ENCODE results near the gene OR10H5.
A peak's percentile ranks its signal among the peaks of the same experiment; 100 is the strongest.
"Not testable (repeated sequence)": the region's sequence is repeated elsewhere in the genome, so short reads cannot be mapped to it uniquely, and the experiment has no call there.

The OR10H5 gene

DNA sequence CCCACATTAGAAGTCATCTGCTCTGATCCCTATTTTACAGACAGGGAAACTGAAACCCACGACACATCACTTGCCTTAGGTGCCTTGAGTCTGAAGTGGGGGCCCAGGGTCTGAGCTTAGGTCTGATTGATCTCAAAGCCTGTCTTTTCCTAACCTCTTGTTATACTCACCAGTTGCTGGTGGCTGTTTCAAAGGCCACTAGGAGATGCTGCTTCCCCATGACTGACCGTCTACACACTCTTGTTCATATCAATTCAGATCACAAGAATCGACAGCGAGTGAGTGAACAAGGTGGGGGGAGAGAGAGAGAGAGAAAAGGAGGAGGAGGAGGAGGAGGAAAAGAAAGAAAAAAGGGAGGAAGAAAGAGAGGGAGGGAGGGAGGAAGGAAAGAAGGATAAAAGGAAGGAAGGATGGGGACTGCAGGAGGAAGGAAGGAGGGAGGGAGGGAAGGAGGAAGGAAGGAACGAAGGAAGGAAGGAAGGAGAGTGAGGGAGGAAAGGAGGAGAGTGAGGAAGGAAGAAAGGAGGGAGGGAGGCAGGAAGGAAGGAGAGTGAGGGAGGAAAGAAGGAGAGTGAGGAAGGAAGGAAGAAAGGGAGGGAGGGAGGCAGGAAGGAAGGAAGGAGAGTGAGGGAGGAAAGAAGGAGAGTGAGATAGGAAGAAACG, 24.7 kb downstream of the OR10H5 start:
- no peak for DNase-seq

DNA sequence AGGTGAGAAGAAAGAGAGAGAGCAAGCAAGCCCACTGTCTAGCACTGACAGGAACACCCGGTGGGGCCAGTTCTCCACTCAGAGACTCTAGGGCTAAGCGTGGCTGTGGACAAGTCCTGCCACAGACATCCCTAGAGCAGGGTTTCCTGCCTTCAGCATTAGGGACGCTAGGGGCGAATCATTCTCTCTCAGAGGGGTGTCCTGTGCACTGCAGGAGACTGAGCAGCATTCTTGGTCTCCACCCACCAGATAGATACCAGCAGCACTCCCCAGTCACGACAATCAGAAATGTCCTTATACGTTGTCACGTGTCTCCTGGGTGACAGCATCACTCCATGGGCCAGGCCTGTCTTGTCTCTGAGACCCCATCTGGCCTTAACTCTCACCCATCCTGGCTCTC, 26.5 kb downstream of the OR10H5 start:
- DNase-seq = no peak

DNA sequence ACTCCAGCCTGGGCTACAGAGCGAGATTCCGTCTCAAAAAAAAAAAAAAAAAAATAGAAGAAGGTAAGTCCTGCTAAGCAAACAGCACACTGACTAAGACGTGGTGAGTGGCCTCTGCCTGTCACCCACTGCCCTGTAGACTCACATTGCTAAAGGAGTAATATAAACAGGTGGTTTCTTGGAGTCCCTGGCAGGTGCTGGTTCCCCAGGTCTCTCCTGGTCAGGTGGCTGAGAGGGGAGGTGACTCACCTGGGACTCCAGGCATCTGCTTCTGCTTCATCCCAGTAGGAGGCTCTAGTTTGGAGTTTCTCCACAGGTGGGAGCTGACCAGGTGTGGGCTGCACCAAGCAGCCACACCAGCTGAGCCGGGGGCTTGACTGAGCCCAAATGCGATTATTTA, 27.8 kb downstream of the OR10H5 start, which contains the start of gene OR10H1:
Gene OR10H1, minus strand, starts transcription at position 359 of the 400 bp plus-strand sequence. CDS start 7,627 bp downstream, outside the sequence.
- DNase-seq = no peak

DNA sequence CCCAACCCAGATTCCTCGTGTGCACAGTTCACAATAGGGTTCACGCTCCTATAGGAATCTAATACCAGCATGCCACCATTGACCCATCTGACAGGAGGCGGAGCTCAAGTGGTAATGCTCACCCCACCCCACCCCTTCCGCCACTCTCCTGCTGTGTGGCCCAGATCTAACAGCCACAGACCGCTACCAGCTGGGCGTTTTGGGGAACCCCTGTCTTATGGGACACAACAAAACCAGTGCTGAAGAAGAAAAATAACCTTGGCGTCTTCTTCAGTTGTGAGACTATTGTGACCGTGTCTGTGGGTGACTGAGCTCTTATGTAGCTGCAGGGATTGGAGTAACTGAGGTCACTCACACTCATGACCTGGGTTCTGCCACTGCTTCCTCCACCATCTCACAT, 33.2 kb downstream of the OR10H5 start:
- DNase-seq = no peak

DNA sequence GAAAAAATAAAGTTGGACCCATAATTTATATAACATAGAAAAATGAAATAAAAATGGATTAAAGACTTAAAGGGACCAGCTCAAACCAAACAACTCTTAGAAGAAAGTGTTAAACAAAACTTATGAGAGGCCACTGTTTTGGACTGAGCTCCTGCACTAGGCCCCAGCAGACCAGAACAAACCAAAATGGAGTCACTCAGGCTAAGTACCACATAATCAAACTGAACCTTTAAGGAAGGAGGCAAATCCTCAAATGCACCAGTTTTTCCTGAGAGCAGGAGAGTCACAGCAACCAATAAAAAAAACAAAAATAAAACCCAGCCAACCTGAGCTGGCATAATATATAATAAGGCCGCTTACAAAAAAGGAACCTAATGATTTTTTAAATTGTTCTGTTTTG, 38.3 kb downstream of the OR10H5 start:
- DNase-seq = no peak

DNA sequence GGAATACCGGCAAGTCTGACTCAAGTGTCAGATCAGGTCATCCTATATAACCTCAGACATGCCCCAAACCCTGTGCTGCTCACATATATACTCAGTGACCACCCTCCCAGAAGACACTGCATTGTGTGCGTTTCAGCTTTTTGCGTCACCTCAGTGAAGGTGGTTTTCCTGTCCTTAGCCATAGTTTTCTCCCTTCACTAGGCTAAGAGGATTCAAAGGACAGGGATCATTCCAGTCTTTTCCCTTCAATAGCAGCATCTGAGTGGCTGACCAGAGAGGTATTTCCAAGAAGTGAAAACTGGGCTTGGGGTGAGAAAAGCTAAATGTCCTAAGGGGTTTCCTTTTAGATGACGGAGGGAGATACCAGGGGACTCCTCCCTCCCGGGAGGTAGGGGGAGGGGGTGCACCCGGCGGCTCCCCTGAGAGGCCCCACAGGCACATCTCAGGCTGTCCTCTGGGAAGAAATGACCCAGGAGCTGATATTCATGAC, 40.7 kb downstream of the OR10H5 start:
- DNase-seq = no peak

DNA sequence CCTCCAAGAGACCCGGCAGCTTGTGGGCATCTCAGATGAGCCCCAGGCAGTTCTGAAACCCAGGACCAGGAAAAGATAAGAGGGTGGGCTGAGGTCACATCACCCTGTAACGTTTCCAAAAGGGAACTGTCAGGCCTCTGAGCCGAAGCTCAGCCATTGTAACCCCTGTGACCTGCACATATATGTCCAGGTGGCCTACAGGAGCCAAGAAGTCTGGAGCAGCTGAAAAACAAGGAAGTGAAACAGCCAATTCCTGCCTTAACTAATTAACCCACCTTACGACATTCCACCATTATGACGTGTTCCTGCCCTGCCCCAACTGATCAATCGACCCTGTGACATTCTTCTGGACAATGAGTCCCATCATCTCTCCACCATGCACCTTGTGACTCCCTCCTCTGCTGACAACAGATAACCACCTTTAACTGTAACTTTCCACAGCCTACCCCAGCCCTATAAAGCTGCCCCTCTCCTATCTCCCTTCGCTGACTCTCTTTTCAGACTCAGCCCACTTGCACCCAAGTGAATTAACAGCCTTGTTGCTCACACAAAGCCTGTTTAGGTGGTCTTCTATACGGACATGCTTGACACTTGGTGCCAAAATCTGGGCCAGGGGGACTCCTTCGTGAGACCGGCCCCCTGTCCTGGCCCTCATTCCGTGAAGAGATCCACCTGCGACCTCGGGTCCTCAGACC, 41.3 kb downstream of the OR10H5 start:
- not testable (repeated sequence) for DNase-seq

DNA sequence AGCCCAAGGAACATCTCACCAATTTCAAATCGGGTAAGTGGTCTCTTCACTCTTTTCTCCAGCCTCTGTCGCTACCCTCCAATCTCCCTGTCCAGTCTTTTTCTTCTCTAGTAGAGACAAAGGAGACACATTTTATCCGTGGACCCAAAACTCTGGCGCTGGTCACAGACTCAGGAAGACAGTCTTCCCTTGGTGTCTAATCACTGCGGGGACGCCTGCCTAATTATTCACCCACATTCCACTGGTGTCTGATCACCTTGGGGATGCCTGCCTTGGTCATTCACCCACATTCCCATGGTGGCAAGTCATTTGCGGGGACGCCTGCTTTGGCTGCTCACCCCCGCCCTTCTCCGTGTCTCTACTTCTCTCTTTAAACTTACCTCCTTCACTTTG, 41.8 kb downstream of the OR10H5 start:
- no peak for DNase-seq

DNA sequence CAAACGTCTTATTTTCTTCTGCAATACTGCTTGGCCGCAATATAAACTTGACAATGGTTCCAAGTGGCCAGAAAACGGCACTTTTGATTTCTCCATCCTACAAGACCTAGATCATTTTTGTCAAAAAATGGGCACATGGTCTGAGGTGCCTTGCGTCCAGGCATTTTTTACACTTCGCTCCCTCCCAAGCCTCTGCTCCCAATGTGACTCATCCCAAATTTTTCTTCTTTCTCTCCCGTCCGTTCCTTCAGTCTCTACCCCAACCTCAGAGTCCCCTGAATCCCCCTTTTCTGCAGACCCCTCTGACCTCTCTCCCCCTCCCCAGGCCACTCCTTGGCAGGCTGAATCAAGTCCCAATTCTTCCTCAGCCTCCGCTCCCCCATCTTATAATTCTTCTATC, 42.3 kb downstream of the OR10H5 start:
- no peak for DNase-seq

DNA sequence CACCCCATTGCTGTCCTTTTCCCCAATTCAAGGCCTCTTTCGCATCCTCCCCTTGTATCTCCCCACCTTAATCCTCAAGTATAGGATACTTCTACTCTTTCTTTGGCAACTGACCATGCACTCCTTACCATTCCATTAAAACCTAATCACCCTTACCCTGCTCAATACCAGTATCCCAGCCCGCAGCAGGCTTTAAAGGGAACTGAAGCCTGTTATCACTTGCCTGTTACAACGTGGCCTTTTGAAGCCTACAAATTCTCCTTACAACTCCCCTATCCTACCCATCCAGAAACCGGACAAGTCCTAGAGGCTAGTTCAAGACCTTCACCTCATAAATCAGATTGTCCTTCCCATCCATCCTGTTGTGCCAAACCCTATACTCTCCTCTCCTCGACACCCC, 44.2 kb downstream of the OR10H5 start:
- DNase-seq = no peak

DNA sequence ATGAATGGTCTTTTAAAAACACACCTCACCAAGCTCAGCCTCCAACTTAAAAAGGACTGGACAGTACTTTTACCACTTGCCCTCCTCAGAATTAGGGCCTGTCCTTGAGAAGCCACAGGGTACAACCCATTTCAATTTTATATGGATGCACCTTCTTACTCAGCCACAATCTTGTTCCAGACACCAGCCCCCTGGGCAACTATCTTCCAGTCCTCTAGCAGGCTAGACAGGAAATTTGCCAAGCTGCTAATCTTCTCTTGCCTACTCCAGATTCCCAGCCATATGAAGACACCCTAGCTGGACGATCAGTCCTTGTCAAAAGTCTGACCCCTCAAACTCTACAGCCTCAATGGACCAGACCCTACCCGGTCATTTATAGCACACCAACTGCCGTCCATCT, 46.8 kb downstream of the OR10H5 start:
- DNase-seq = not testable (repeated sequence)

DNA sequence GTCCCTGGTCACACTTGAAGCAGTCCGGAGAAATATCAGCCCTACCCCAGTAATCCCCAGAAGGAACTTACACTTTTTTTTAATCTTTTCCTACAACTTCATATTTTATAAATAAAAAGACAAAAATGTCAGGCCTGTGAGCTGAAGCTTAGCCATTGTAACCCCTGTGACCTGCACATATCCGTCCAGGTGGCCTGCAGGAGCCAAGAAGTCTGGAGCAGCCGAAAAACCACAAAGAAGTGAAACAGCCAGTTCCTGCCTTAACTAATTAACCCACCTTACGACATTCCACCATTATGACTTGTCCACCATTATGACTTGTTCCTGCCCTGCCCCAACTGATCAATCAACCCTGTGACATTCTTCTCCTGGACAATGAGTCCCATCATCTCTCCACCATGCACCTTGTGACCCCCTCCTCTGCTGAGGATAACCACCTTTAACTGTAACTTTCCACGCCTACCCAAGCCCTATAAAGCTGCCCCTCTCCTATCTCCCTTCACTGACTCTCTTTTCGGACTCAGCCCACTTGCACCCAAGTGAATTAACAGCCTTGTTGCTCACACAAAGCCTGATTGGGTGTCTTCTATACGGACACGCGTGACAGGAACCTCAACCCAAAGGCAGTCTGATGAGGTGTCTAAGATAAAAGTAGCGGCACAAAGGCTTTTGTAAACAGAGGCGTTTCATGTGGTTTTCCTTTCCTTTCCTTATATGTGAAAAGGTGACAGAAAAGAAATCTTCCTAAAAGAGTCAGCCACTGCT, 48.3 kb downstream of the OR10H5 start:
- DNase-seq = peak; percentile 80

DNA sequence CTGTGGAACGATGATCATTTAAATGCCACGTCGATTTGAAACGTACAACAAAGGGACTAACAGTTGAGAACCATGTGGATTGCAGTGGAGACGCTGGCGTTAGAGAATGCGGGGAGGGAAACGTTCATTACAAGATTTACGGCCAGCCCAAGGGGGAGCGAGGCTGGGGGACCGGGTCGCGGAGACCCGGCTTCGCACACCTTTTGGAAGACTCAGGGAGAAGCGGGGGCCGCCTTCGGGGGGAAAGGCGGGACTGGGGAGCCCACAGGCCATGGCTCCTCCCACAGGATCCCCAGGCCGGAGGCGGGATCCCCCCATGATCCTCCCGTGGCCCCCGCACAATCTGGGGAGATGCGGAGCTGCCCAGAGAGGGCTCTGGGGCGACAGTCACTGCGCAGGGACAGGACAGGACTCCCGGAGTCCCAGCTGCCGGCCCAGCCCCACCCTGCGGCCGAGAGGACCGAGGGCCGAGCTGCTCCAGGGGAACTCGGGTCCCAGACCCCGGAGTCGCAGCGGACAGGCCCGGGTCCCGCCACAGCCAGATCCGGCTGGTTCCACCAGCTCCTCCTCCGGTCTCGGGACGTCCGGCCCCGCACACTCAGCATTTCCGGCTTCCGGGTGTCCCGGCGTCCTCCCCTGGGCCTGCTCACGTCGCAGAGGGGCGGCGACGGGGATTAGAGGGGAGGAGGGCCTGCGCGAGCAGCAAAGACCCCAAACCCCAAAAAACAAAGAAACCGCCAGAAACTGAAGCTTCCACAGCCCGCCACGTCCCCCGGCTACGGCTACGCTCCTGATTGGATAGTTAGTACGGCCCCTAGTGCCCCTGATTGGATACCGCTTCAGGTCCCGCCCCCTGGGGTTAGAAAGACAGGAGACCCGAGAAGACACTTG, 49.1 kb downstream of the OR10H5 start:
- DNase-seq = peak; percentile 95

DNA sequence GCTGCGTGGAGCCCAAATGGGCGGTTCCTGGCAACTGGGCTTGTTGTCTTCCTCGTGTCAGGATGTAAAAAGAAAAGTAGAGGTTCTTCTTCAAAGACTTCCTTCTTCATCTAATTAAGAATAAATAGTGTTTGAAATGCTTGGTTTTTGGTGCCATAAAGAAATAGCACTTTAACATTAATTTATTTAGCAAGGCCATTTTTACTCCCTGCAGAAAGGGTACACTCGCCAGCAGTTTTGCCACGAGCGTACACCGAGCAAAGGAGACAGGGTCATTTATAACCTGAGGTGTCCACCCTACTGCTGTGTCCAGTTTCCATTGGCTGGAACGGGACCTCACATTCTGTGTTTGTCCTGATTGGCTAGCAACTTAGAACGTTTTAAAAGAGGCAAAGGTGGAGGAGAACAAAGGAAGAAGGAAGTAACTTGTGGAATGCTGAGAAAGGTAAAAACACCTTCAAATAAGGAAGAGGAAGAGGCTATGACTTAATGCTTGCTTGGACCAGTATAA, 49.8 kb downstream of the OR10H5 start:
- no peak for DNase-seq

DNA sequence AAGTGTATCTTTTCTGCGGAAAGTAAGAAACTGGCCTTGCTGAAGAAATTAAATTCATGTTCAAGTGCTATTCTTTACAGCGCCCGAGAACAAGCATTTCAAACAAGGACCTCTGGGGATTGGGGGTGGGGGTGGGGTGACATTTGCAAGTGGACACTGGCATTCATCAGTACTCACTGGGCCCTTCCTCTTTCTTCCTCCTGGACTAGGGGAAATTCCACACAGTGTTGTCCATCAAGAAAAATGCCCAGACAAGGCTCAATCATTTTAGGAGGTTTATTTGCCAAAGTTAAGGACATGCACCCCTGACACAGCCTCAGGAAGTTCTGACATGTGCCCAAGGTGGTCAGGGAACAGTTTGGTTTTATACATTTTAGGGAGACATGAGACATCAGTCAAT, 50.9 kb downstream of the OR10H5 start:
- no peak for DNase-seq

DNA sequence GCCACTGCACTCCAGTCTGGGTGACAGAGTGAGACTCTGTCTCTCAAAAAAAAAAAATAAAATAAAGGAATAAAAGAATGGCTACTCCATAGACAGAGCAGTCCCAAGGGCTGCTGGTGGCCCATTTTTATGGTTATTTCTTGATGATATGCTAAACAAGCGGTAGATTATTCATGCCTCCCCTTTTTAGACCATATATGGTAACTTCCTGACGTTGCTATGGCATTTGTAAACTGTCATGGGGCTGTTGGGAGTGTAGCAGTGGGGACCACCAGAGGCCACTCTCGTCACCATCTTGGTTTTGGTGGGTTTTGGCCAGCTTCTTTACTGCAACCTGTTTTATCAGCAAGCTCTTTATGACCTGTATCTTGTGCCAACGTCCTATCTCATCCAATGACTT, 52.4 kb downstream of the OR10H5 start:
- not testable (repeated sequence) for DNase-seq

DNA sequence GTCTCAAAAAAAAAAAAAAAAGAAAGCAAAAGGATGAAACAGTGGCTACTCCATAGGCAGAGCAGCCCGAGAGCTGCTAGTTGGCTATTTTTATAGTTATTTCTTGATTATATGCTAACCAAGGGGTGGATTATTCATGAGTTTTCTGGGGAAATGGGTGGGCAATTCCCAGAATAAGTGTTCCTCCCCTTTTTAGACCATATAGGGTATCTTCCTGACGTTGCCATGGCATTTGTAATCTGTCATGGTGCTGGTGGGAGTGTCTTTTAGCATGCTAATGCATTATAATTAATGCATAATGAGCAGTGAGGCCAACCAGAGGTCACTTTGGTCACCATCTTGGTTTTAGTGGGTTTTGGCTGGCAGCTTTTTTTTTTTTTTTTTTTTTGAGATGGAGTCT, 53.4 kb downstream of the OR10H5 start:
- DNase-seq = no peak

DNA sequence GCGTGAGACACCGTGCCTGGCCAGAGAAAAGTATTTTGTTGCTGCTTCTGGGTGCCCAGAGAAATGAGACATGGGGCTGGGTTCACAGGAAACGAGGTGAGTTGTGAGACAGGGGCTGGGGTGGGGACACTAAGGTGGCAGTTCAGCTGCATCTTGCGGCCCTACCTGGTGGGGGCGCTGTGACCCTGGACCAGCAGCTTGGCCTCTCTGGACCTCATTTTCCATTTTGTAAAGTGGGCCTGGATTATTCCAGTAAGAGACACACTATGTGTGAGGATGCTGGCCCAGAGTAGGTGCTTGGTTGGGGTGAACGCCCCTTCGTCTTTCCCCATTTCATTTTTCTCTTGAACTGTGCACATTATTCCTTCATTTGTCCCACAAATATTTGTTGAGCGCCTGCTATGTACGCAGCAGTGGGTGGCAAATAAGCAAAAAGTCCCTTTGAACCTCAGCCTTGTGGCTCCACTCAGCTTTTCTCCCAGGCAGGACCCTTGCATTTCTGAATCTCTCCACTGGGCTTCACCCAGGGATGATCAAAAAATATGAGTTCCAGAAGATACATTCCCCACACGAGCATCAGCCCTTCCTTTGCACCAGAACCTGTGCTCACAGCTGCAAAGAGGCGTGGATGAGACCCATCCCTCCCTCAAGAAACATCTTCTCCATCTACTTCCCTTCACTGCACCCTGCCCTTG, 54.6 kb downstream of the OR10H5 start:
- DNase-seq = no peak

DNA sequence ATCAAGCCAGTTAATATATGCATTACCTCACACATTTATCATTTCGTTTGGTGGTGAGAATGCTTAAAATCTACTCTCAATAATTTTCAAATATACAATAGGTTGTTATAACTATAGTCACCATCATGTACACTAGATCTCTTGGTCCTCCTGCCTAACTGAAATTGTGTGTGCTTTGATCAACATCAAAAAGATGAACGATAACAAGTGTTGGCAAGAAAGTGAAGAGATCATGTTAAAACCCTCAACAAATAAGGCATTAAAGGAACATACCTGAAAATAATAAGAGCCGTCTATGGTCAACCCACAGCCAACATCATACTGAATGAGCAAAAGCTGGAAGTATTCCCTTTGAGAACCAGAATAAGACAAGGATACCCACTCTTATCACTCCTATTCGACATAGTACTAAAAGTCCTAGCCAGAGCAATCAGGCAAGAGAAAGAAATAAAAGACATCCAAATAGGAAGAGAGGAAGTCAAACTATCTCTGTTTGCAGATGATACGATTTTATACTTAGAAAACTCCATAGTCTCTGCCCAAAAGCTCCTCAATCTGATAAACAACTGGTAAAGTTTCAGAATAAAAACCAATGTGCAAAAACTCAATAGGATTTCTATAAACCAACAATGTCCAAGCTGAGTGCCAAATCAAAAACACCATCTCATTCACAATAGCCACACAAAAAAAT, 55.9 kb downstream of the OR10H5 start:
- DNase-seq = peak; percentile 5

DNA sequence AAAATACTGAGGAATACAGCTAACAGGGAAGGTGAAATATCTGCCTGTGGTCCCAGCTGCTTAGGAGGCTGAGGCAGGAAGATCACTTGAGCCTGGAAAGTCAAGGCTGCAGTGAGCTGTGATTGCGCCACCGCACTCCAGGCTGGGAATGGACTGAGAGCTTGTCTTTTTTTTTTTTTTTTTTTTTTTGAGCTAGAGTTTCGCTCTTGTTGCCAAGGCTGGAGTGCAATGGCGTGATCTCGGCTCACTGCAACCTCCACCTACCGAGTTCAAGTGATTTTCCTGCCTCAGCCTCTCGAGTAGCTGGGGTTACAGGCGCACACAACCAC, 56.4 kb downstream of the OR10H5 start:
- DNase-seq = not testable (repeated sequence)

DNA sequence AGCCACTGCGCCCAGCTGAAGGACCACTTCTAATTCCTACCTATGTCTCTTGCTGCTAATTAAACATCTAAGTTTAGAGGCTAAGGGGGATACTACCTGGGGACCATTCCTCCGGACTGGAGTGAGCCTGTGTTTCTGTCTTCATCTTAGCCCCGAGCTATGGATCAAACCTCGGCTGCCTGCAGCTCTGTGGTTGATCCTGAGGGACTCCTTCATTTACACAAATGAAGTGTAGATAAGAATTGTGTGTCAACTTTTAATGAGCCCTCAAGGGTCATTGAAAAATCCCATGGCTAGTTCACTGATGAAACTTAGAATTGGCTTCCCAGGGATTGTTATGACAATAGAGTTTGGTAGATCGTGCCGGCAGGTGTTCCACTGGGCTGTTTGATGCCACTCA, 59.5 kb downstream of the OR10H5 start:
- no peak for DNase-seq
